ENCODE measurements around the gene FICD.
A peak's percentile ranks its signal among the peaks of the same experiment; 100 is the strongest.

FICD gene

DNA sequence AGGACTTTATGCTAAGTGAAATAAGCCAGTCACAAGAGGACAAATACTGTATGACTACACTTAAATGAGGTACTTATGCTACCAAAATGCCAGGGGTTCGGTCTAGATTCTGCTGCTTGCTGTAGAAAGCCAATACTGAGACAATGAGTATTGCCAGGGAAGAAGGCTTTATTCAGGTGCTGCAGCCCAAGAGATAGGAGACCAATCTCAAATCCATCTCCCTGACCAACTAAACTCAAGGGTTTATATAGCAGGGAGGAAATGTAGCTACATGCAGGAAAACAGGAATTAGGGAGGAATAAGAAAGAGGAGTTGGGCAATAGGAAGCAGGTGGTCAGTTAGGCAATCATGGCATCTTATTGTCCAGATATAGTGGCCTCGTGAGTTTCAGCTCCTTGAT lies 12.2 kb upstream of the FICD start:
- DNase-seq (ENCODE audit: low read depth), result no peak

DNA sequence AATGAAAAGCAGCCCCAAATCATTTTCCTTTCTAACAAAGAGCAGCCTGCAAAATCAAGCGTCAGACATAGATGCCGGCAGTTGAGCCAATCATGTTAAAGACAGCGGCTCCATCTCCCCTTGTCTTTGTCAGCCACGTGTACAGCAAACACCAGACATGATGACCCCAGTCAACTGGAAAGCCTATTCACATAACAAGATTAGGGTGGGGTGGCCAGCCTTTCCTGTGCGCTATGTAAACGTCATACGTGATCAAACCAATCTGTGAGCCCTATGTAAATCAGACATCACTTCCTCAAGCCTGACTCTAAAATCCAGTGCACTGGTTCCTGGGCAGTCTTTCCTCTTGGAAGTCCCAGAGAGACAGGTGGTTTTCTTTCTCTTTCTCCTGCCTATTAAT lies 9.9 kb upstream of the FICD start:
- DNase-seq (ENCODE audit: low read depth), result no peak

DNA sequence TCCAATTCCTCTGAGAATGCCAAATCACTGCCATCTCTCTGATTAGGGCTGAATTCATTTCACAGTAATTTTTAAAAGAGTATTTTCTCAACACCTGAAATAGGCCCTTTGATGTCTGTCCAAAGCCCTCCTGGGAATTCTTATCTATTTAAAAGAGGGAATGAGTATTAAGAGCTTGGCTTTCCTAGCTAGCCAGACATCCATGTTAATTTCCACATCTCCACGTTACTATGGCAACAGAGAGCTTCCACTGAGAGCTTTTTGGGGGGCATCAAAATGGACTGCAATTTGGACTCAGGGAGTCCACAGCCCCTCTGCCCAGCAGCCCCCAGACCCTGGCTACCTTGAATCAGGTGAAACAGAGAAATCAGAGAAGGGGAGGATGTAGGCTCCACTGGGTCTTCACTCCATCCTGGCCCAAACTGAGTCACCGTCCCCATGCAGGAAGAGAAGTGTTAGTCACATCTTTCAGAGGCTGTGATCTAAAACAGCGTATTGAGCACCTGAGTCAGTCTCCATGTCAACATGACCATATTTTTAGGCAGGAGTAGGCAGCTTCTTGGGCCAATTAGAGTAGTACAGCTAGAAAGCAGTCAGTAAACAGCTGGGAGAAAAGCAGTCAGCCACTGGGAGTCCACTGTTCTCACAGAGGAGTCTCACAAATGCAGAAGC lies 7.0 kb upstream of the FICD start:
- no peak for DNase-seq (ENCODE audit: low read depth)

DNA sequence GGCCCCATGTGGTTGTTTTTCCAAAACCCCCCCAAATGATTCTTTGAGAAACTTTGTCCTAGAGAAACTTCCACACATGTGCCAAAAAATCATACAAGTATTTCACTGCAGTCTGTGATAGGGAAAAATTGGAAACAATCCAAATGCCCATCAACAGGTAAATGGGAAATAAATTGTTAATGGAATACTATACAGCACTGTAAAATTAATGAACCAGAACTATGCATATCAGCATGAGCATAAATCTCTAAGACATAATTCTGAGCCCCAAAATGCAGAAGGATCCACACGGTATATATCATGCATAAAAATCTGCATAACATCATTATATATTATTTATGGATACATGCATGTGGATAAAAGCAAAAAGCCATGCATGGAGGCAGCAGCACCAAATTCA lies 5.3 kb upstream of the FICD start:
- DNase-seq (ENCODE audit: low read depth), result no peak

DNA sequence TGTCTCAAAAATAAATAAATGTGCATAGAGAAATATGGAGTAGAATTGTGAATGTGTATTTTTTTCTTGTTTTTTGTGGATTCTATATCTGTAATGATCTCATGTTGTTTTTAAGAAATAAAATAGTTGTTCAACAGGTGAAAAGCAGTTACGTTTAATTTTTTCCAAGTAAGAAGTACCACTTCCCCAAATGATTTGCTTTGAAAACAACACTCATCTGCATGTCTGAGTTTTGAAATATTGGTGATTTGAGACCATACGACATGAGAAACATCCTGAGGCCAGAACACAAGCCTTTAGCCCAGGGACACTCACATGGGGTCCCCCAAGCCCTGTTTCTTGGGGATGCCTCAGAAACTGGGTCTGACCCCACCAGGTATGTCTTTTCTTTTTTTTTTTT lies 4.2 kb upstream of the FICD start:
- DNase-seq (ENCODE audit: low read depth), result no peak

DNA sequence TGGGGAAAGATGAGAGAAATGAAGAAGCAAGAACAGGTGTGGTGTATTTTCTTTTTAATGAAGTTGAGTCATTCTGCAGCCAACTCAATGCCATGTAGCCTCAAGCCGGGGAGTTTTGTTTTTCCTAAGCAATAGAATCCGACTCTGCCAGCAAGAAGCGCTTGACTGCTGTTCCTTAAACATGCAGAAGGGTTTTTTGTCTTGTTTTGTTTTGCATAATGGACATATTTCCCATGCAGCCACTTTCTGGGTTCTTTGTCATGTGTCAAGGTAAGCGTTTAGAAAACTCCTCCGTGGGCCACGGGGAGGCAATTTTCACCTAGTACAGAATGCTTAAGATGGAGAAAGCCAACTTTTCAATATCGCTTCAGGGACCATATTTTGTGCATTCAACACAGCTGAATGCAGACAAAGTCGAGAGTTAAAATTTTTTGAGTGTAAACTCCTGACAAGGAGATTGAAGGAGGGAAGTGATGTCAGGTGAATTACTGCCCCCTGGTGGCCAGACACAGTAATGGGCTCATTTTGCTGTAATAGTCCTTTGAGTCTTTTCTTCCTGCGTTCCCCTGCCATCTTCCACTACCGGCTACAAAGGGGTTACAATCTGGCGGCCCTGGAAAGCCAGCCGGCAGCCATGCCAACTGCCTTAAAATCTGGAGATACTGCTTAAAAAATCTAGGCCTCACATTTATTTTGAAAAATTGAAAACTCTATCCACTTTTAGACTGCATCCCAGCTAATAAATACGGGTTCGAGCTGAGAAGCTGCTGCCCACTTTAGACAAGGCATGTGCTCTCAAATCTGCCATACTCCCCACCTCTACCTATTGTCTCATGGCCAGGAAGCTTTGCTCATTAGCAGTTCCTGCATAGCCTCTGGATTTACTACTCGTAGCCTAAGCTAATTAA lies 3.2 kb upstream of the FICD start:
- DNase-seq (ENCODE audit: low read depth), result peak; percentile 61

DNA sequence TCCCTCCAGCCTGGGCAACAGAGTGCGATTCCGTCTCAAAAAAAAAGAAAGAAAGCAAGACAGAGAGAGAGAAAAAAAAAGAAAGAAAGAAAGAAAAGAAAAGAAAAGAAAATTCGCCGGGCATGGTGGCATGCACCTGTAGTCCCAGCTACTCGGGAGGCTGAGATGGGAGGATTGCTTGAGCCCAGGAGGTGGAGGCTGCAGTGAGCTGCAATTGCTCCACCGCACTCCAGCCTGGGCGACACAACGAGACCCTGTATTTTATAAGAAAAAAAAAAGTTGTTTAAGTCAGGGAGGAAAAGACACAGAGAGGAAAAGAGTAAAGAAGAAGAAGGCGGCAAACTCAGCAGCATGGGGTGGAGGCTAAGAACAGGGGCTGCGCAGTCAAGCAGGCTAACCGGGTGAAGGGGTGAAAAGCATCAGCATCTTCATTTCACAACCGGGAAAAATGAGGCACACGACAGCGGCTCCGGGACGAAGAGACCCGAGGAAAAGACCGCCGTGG lies 557 bp upstream of the FICD start:
- no peak for DNase-seq (ENCODE audit: low read depth)

DNA sequence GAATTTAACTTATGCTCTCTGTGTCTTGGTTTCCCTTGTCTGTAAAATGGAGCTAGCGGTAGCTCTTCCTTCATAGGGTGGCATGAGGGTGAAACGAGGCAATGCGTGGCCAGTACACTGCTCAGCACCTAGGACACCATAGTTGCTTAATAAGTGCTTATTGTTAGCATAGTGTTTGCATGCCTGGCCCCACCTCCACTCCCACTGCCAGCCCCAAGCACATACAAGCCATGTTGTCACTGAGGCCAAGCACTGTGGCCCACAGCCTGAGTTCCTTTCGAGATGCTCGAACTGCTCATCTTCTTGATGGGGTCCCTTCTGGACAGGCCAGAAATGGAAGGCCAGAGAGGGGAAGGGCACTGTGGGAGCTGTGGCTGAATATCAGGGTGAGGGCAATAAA lies 839 bp downstream of the FICD start:
- no peak for DNase-seq (ENCODE audit: low read depth)

DNA sequence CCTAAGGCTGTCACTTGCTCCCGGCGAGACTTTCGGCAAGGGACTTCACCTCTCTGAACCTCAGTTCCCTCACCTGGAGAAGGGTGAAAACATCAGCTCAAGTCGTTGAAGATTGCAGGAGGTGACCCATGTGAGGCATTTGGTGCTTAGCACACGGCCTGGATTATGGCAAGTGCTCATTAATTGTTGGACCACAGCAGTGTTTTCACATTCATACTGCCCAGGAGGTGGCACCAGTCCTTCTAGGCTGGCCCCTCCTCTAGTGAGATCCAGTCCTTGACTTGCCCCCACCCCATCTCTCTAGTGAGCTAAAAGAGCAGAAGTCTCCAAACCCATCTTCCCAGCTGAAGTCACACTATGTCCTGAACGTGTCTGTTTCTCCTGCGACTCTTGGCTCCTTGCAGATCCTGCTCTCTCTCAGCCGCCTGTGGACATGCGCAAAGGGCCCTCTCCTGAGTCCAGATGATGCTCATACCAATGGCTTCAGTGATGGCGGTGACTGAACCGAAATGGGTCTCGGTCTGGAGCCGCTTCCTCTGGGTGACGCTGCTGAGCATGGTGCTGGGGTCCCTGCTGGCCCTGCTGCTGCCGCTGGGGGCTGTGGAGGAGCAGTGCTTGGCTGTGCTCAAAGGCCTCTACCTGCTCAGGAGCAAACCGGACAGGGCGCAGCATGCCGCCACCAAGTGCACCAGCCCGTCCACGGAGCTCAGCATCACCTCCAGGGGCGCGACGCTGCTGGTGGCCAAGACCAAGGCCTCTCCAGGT lies 1.6 kb downstream of the FICD start:
- no peak for DNase-seq (ENCODE audit: low read depth)

DNA sequence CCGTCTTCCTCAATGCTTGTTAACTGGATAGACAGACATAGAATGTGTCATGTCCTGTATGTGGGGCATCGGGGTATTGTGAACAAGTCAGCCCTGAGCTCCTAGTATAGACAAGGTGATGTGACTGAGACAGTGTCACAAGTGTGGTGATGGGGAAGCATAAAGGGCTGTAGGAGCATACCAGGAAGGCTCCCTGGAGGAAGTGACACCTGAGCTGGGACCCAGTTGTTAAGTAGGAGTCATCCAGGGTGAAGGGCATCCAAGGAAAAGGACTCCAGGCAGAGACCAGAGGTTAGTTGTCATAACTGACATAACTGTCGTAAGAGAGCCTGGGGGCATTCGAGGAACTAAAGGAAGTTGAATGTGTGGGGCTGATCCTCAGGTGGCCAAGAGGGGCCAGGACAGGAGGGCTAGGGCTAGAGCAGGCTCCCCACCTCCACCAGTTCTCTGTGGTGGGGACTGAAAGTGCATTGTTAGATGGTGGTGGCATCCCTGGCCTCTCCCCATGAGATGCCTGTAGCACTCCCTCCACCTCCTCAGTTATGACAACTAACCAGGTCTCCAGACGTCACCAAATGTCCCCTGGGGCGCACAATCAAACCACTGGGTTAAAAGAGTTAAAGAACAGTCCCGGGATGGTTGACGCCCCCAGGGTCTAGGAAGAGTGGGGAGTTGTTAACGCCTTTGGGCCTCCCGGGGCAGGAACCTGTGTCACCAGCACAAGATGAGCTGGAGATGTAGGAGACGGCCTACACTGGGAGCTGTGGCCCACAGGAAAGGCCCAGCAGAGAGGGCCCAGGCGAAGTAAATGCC lies 2.4 kb downstream of the FICD start:
- no peak for DNase-seq (ENCODE audit: low read depth)

DNA sequence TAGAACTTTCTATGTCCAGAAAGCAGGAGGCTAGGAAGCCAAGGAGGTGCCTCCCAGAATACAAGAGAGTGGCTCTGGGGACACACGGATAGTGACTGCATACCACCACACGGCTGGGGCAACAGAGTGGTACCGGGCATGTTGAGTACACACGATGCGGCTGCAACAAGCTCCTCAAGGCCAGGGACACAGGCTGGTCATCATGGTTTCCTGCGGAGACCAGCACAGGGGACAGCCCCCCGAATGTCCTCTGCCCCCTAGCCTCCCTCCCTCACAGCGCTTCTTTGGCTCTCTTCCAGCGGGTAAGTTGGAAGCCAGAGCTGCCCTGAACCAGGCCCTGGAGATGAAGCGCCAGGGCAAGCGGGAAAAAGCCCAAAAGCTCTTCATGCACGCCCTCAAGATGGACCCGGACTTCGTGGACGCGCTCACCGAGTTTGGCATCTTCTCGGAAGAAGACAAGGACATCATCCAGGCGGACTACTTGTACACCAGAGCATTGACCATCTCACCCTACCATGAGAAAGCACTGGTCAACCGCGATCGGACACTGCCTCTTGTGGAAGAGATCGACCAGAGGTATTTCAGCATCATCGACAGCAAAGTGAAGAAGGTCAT lies 3.1 kb downstream of the FICD start:
- DNase-seq (ENCODE audit: low read depth), result no peak

DNA sequence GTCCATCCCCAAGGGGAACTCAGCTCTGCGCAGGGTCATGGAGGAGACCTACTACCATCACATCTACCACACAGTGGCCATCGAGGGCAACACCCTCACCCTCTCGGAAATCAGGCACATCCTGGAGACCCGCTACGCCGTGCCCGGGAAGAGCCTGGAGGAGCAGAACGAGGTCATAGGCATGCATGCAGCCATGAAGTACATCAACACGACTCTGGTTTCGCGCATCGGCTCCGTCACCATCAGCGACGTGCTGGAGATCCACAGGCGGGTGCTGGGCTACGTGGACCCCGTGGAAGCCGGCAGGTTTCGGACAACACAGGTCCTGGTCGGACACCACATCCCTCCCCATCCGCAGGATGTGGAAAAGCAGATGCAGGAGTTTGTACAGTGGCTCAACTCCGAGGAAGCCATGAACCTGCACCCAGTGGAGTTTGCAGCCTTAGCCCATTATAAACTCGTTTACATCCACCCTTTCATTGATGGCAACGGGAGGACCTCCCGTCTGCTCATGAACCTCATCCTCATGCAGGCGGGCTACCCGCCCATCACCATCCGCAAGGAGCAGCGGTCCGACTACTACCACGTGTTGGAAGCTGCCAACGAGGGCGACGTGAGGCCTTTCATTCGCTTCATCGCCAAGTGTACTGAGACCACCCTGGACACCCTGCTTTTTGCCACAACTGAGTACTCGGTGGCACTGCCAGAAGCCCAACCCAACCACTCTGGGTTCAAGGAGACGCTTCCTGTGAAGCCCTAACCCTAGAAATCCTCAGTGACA lies 3.8 kb downstream of the FICD start:
- no peak for DNase-seq (ENCODE audit: low read depth)

DNA sequence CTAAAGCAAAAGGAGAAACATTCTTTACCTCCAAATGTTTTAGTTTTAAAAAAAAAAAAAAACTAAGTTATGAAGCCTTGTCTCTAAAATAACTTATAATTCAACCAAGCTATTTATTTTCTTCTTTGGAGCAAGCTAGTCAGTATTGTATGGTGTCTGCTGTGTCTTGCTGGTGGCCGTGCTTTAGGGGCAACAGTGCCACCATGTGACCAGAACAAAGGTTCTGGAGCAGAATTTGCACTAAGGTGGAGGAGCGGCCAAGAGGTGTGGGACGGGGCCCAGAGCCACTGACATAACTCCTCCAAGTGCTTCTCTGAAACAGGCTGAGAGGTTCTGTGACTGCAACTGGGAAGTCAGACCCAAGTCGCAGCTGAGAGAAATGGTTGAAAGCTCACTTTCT lies 4.5 kb downstream of the FICD start:
- DNase-seq (ENCODE audit: low read depth), result no peak

DNA sequence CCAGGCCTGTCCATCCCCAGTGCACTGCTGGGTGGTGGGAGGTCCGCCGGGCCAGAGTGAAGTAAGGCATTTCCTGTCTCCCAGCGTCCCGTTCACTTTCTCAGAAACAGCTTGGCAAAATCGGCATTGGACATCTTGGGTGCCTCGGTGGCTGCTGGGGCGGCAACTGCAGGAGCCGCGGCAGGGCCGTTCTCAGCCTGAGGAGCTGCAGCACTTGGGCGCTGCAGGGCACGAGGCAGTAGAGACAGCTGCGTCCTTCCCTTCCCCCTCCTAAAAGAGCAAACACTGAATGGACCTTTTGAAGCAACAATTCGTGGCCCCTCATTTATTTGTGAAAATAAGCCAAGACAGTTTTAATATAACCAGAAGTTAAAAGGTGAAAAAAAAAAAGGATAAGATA lies 8.3 kb downstream of the FICD start:
- no peak for DNase-seq (ENCODE audit: low read depth)

DNA sequence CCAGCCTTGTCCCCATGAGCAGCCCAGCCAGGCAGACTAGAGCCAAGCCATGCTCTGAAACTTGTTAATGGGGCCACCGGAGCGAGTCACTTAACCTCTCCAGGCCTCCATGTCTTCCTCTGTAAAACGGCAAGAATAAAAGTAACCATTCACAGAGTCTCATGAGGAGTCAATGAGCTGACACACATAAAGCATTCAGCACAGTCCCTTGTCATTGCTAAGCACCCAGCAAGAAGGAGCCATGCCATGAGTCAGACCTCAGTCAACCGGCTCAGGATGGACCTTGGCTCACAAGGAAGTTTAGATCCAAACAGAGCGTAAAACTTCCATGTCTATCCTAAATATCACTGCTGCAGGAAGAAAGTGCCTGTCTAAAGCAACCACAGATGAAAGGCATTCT lies 10.6 kb downstream of the FICD start:
- peak; percentile 41 for DNase-seq (ENCODE audit: low read depth)

DNA sequence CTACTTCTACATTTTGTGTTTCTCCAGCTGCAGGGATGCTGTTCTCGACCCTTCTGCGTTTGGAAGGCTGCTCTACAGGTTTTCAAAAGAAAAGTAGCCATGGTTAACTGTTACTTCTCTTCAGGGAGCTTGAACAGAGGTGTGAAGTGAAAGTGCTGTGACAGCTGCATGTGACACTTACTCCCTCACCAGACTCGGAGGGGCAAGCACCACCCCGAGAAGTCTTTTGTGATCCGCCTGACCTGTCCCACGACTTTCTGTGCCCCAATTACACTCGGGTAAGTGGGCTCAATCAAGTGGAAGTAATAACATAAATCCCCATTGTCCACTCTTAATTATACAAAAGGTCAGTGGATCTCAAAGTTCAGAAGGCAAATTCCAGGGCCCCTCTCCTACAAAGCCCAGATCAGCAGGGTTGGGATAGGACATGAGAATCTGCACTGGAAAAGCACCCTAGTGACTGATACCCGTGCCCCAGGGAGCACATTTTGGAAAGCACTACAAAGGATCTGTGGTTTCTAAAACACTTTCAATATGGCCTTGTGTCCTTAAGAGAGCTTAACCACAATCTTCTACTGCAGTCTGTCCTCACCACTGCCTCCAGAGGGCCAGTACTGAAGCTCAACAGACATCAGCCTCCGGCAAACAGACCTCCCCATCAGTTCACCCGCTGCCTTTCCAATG lies 11.5 kb downstream of the FICD start:
- DNase-seq (ENCODE audit: low read depth), result peak; percentile 52

DNA sequence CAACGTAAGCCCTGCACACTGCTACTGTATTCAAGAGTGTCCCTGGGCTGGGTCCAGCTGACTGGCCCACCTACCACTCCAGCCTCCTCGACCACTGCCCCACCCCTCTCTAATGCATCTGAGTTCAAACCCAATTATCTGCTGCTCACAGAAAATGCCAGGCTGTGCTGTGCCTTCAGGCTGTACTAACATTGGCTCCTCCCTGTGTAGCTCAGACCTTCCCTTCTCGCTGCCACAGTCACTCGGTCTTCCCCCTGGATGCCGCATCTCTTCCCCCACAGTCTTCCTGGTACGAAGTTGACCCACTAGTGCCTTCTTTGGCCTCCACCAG lies 12.1 kb downstream of the FICD start:
- no peak for DNase-seq (ENCODE audit: low read depth)

DNA sequence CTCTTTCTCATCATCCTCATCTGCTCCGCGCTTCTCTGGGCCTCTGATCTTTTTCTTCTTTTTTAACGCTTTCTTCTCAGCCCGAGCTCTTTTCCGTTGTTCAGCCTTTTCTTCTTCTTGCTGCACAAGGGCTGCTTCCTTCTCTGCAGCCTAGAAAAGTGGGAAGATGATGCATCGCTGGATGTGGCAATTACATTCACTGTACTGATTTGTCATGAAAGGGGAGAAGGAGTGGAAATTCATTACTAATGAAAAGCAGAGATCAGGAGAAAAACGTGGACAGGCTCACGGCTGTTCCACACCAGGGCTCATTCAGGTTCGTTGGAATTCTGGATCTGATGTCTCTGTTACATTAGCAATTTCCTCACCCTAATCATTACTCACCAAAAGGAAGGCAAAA lies 15.1 kb downstream of the FICD start:
- no peak for DNase-seq (ENCODE audit: low read depth)

DNA sequence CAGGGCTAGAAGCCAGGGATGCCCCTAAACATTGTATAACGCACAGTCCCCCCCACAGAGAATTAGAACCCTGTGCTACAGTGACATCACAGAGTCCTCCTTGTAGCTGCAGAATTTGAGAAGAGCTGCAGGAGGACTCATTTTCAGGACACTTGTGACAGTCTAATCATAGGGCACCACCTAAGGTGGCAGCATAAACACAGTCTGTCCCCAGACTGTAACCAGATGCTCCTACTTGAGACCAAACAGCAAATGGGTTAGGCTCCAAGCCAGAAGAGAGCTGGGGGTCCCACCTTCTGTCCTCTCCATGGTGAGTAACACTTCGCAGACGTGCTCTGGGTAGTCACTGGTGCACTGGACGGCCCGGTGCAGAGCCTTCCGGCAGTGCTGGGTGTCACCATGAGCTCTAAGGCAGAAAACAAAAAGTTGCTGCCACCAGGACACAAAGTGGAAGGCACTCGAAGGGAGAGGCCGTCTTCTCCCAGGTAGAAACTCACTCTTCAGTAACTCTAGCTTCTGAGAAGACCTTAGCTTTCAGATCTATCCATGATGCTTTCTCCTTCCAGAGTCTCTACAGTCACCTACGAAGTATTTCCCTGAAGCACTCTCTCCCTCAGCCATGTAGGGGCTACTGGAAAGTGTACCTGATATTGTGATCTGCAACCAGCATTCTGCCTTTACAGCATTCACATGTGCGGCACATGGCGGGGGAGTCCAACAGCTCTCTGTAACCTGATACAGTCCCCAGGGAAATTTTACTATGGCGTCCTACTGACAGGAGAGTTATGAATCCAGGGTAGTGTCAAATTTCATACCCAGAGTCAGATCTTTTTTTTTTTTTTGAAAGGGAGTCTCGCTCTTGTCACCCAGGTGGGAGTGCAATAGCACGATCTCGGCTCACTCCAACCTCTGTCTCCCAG lies 17.1 kb downstream of the FICD start:
- peak; percentile 45 for DNase-seq (ENCODE audit: low read depth)

Measured in iris pigment epithelial cell (primary cell).